Measurements from ENCODE around the gene VSX1. TPM values are rescaled to one million over a fixed set of nuclear protein-coding genes. Genes with fewer than 3 reads are reported as not detected.

Gene VSX1
- polyA plus RNA-seq, 1 experiment: 0.06 TPM

DNA sequence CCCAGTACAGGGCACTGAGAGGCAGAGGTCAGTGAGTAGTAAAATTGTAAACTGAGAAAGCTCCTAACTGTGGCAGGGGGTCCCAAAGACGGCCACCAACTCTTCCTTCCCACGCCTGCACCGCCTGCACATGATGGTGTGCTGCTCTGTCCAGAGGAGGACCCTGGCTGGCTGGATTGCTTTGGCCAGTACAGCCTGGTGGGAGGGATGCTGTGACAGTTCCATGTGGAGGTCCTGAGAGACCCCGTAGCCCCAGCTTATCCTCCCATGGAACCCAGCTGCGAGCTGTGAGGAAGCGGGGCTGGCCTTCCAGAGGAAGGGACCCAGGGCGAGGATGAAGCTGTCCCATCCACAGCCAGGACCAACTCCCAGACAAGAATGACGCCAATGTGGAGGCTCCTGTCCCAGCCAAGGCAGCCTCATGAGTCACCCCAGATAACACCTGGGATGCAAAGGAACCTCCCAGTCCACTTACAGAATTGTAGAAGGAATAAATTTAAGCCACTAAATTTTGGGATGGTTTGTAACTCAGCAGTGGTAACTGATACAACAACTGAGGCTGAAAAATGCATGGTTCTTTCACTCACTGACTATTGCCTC lies 22.0 kb downstream of the VSX1 start:
- H3K27ac ChIP-seq (ENCODE audit: low read depth, low read length): no peak overlapping the region
- POLR2A ChIA-PET: no interaction called here
- peaks cover 3% of the 10 kb centered on the region; the same call in 1 of the 2 replicates for H3K9me3 ChIP-seq (ENCODE audit: control insufficient read depth, insufficient read depth, low read length)
- TF ChIP-seq, protein P1, sequence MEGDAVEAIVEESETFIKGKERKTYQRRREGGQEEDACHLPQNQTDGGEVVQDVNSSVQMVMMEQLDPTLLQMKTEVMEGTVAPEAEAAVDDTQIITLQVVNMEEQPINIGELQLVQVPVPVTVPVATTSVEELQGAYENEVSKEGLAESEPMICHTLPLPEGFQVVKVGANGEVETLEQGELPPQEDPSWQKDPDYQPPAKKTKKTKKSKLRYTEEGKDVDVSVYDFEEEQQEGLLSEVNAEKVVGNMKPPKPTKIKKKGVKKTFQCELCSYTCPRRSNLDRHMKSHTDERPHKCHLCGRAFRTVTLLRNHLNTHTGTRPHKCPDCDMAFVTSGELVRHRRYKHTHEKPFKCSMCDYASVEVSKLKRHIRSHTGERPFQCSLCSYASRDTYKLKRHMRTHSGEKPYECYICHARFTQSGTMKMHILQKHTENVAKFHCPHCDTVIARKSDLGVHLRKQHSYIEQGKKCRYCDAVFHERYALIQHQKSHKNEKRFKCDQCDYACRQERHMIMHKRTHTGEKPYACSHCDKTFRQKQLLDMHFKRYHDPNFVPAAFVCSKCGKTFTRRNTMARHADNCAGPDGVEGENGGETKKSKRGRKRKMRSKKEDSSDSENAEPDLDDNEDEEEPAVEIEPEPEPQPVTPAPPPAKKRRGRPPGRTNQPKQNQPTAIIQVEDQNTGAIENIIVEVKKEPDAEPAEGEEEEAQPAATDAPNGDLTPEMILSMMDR (IDR thresholded peaks at IDR 0.05; ENCODE audit: low read depth, low read length): no peak
- peaks cover 61% of the 10 kb centered on the region for H3K27me3 ChIP-seq (ENCODE audit: control insufficient read depth, insufficient read depth, low read length)
- DNase-seq (ENCODE audit: low read depth, low spot score): no peak
- CTCF ChIA-PET: interaction anchor here (8.7 kb wide), 1 partner anchor 63 kb away, joined by 147 read pairs; no protein-coding TSS in a partner anchor
- no peak overlapping the region for H3K4me3 ChIP-seq (ENCODE audit: low read depth, low read length)

DNA sequence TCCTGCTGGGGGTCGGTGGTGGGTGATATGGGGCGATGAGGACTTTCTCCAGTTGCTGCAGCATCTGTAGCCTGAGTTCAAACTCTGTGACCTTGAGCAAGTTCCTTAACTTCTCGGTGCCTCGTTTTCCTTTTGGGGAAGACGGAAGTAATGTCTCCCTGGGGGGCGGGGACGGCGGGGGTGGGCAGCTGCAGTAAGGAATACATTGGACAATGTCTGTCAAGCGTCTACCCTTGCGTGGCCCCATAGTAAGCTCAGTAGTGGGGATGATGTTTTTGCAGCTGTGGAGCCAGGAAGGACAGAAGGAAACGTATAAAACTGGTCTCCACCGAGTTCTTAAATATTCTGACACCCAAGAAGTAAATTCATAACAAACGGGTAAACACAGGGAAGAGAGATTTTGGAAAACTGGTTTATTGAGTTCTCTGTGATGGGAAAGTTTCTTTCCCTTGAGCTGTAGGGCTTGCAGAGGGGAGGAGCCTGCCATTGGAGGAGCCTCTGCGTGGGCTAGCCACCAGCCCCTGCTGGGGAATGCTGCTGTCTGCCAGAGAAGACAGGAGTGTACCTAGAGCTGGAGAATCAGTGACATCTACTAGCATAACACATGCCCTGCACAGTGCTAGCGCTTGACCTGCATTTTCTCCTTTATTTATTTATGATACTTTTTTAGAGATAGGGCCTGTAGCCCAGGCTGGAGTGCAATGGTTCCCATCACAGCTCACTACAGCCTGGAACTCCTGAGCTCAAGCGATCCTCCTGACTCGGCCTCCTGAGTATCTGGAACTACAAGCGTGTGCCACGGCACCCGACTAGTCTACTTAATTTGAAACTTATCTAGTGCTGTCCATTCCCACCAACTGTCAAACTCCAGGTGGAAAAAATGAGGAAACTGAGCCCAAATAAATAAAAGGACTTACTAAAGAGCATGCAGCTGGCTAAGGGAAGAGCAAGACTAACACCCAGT lies 22.8 kb downstream of the VSX1 start:
- Histone ChIP-seq H3K4me3 (ENCODE audit: low read depth, low read length) (peak overlapping the region; percentile 64), H3K27ac (ENCODE audit: low read depth, low read length) (no peak overlapping the region), H3K27me3 (ENCODE audit: control insufficient read depth, insufficient read depth, low read length) (peaks cover 53% of the 10 kb centered on the region), H3K9me3 (ENCODE audit: control insufficient read depth, insufficient read depth, low read length) (peaks cover 3% of the 10 kb centered on the region; the same call in 1 of the 2 replicates)
- ChIA-PET POLR2A (interaction anchor here (0.6 kb wide), 1 partner anchor 73 kb away, joined by 3 read pairs; no protein-coding TSS in a partner anchor), CTCF (interaction anchor here (8.7 kb wide), 1 partner anchor 62 kb away, joined by 147 read pairs; no protein-coding TSS in a partner anchor)
- DNase-seq (ENCODE audit: low read depth, low spot score): no peak
- TF ChIP-seq, protein P1 (IDR thresholded peaks at IDR 0.05; ENCODE audit: low read depth, low read length): no peak

- Histone ChIP-seq H3K9me3 (ENCODE audit: control insufficient read depth, insufficient read depth, low read length) (peaks cover 3% of the 10 kb centered on the region; the same call in 1 of the 2 replicates), H3K27ac (ENCODE audit: low read depth, low read length) (no peak within 1 kb of the TSS), H3K4me3 (ENCODE audit: low read depth, low read length) (peak within 1 kb of the TSS; percentile 64), H3K27me3 (ENCODE audit: control insufficient read depth, insufficient read depth, low read length) (peaks cover 46% of the 10 kb centered on the region)
- TF ChIP-seq, protein P1 (IDR thresholded peaks at IDR 0.05; ENCODE audit: low read depth, low read length): no peak
- no peak for DNase-seq (ENCODE audit: low read depth, low spot score)
- CTCF ChIA-PET: interaction anchor here (8.7 kb wide), 1 partner anchor 61 kb away, joined by 147 read pairs; no protein-coding TSS in a partner anchor
- POLR2A ChIA-PET: interaction anchor here (0.6 kb wide), 1 partner anchor 73 kb away, joined by 3 read pairs; no protein-coding TSS in a partner anchor
These were observed 23.7 kb downstream of the VSX1 start, which contains the start of gene ACSS1 for GRCh38 chr20:25058051-25058846. Gene ACSS1 (minus strand): TSS chr20:25058139. CDS start chr20:25058102, 37 bp downstream.

DNA sequence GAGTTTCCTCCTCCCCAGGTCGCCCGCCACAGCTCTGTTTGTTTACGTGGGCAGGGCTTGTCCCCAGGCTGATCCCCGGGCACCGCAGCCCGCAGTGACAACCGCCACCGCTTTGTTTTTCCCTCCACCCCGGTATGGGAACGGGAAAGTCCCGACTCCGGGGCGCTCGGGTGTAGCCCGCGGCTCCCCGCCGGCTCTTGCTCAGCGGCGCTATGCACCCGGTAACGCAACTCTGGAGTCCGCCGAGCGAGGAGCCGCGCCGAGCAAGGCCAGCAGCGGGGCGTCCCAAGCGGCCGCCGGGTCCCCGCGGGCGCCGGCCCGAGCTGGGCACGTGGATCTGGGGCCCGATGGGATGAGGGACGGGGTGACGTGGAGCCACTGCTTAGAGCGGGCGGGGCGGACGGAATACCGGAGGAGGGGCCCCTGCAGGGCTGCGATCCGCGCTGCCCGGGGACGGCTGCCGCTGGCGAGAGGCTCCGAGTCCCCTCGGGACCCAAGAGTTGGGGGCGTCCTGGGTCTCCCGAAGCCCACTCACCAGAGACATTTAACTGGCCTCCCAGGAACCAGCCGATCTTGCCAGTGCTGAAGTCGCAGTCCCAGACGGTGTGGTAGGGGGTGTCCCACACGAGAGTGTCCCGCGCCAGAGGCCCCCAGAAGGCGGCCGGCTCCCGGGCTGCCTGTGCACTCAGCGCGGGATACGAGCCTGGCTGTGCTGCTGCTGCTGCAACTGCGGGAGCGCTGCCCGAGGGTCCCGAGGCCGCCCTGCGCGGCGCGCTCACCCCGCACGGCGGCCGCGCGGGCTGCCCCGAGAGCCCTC lies 24.5 kb downstream of the VSX1 start:
- Histone ChIP-seq H3K27me3 (ENCODE audit: control insufficient read depth, insufficient read depth, low read length) (peaks cover 39% of the 10 kb centered on the region), H3K4me3 (ENCODE audit: low read depth, low read length) (peak overlapping the region; percentile 64), H3K27ac (ENCODE audit: low read depth, low read length) (no peak overlapping the region), H3K9me3 (ENCODE audit: control insufficient read depth, insufficient read depth, low read length) (peaks cover 3% of the 10 kb centered on the region; the same call in 1 of the 2 replicates)
- TF ChIP-seq, protein P1 (IDR thresholded peaks at IDR 0.05; ENCODE audit: low read depth, low read length): no peak
- ChIA-PET POLR2A (no interaction called here), CTCF (interaction anchor here (1.5 kb wide), 1 partner anchor 10 kb away, joined by 3 read pairs; no protein-coding TSS in a partner anchor)
- no peak for DNase-seq (ENCODE audit: low read depth, low spot score)
